ENCODE data around the gene CAVIN4. TPM values are rescaled to one million over a fixed set of nuclear protein-coding genes. Genes with fewer than 3 reads are reported as not detected.

Gene CAVIN4
- total RNA-seq, 2 donors from 2014 or later, result 0.18 to 0.22 TPM

GRCh38 chr9:100586093-100586492 is 8.2 kb downstream of the CAVIN4 start:
- ATAC-seq (no peak), DNase-seq (no peak)
- intact Hi-C loops (cut with DNase I, micrococcal nuclease), result no loop called here

- ATAC-seq, result no peak
- no peak for DNase-seq
- intact Hi-C loops (cut with DNase I, micrococcal nuclease), result no loop called here
These were observed 9.5 kb downstream of the CAVIN4 start for GRCh38 chr9:100587375-100587774.

- DNase-seq, result no peak
- intact Hi-C loops (cut with DNase I, micrococcal nuclease), result no loop called here
- ATAC-seq, result no peak
These were observed 11.7 kb downstream of the CAVIN4 start for GRCh38 chr9:100589582-100589981.

GRCh38 chr9:100590481-100590880 is 12.6 kb downstream of the CAVIN4 start:
- ATAC-seq, result no peak
- intact Hi-C loops (cut with DNase I, micrococcal nuclease), result no loop called here
- no peak for DNase-seq

DNA sequence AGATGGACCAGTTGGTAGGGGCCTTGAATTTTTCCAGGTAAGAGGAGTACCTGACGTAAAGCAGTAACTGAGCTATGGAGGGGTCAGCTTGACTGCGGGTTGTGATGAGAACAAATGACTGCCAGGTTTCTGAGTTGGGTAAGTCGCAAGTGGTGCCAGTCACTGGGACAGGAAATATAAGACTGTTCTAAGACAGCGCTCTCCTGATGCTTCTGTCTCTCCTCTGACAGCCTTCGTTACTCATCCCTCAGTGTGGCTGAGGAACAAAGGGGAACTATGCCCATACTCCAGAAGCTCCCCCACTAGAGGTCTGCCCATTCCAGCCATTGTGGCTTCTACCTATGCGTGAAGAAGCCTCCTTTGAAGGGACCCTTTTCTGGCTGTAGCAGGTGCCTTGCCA is 13.3 kb downstream of the CAVIN4 start:
- DNase-seq (no peak), ATAC-seq (no peak)
- intact Hi-C loops (cut with DNase I, micrococcal nuclease), result no loop called here

- intact Hi-C loops (cut with DNase I, micrococcal nuclease), result no loop called here
- ATAC-seq, result no peak
- DNase-seq, result no peak
These were observed 13.9 kb downstream of the CAVIN4 start for GRCh38 chr9:100591639-100592412.

- no peak for DNase-seq
- peak; percentile 50 for ATAC-seq
- intact Hi-C loops (cut with DNase I, micrococcal nuclease), result no loop called here
These were observed 17.7 kb downstream of the CAVIN4 start for GRCh38 chr9:100595391-100596199.

GRCh38 chr9:100597236-100597635 is 19.4 kb downstream of the CAVIN4 start:
- no peak for ATAC-seq

GRCh38 chr9:100598641-100599145 is 20.8 kb downstream of the CAVIN4 start:
- intact Hi-C loops (cut with DNase I, micrococcal nuclease), result no loop called here
- ATAC-seq (peak; percentile 91), DNase-seq (peak; percentile 87 to 91)

More at GRCh38 chr9:100597236-100597635, 19.4 kb downstream of the CAVIN4 start:
- no peak for DNase-seq
- intact Hi-C loops (cut with DNase I, micrococcal nuclease), result no loop called here

GRCh38 chr9:100600521-100601079 is 22.7 kb downstream of the CAVIN4 start:
- DNase-seq (no peak), ATAC-seq (no peak)
- intact Hi-C loops (cut with DNase I, micrococcal nuclease), result loop anchor here in 1 of 2 donors (10.0 kb wide), 1 partner anchor 714 kb away; no protein-coding TSS in a partner anchor

DNA sequence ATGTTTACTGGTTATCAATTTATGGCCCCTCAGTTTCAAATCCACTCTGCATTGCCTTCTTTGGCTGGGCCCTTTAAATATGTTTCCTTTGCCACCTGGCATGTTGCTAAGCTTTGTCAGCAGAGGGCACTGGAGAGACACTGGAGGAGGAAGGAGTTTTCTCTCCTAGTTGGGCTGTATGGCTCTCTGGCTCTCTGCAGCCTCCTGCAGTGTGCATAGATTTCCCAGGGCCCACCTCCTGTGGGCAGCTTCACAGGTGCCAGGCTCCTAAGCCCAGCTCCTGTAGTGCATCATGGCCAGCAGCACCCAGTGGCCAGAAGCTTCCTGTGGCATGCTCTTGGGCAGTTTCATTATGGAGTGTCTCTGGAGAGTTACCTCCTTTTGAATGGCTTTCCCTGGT is 23.3 kb downstream of the CAVIN4 start:
- DNase-seq, result peak; percentile 36 to 48
- peak; percentile 60 for ATAC-seq
- intact Hi-C loops (cut with DNase I, micrococcal nuclease), result loop anchor here in 1 of 2 donors (10.0 kb wide), 1 partner anchor 714 kb away; no protein-coding TSS in a partner anchor

GRCh38 chr9:100602342-100602801 is 24.5 kb downstream of the CAVIN4 start:
- intact Hi-C loops (cut with DNase I, micrococcal nuclease), result loop anchor here in 1 of 2 donors (10.0 kb wide), 1 partner anchor 712 kb away; no protein-coding TSS in a partner anchor
- ATAC-seq (peak; percentile 34), DNase-seq (no peak)

DNA sequence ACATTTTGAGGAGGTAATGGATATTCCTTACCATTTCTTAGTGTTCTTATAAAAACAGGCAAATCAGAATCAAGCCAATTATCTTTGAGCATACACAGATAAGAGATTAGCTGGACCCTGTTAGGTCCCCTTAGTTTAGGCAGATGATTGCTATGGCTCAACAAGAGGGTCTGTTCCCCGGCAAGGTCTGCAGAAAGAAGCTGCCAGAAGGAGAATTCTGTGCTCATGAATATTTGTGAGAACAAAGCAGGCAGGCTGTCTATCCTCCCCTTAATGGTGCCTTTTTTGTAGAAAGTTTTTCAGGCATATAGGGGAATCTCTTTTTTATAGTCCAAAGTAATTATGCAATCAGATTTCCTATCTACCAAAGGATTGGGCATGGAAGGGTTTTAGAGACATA is 27.5 kb downstream of the CAVIN4 start:
- DNase-seq (no peak), ATAC-seq (no peak)
- intact Hi-C loops (cut with DNase I, micrococcal nuclease), result loop anchor here in 1 of 2 donors (10.0 kb wide), 1 partner anchor 709 kb away; no protein-coding TSS in a partner anchor

DNA sequence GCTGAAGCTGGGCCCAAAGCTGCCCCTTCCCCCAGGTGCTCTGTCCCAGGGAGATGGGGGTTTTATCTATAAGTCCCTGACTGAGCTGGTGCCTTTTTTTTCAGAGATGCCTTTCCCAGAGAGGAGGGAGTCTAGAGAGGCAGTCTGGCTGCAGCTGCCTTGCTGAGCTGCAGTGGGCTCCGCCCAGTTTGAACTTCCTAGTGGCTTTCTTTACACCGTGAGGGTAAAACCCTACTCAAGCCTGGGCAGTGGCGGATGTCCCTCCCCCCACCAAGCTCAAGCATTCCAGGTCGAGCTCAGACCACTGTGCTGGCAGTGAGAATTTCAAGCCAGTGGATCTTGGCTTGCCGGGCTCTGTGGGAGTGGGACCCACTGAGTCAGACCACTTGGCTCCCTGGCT is 41.3 kb downstream of the CAVIN4 start:
- no peak for DNase-seq
- no peak for ATAC-seq
- intact Hi-C loops (cut with DNase I, micrococcal nuclease), result no loop called here

GRCh38 chr9:100619665-100620064 is 41.8 kb downstream of the CAVIN4 start:
- intact Hi-C loops (cut with DNase I, micrococcal nuclease), result no loop called here
- no peak for ATAC-seq

DNA sequence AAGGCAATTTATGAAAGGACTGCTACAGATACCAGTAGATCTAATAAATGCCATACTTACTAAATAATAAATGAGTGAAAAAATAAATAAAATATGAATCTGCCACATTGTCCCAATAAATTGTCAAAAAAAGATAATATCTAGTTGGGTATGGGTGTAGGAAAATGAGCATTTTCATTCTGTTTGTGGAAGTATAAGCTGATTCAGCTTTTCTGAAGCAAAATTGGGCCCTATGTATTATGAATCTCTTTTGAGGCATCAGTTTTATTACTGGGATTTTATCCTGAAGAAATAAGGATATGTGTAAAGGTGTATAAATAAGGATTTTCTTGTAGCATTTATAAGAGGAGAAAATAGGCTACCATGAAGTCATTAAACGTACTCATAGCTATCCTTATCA is 46.1 kb downstream of the CAVIN4 start:
- DNase-seq (no peak), ATAC-seq (no peak)
- intact Hi-C loops (cut with DNase I, micrococcal nuclease), result no loop called here

More at GRCh38 chr9:100619665-100620064, 41.8 kb downstream of the CAVIN4 start:
- no peak for DNase-seq

- DNase-seq (no peak), ATAC-seq (no peak)
- intact Hi-C loops (cut with DNase I, micrococcal nuclease), result no loop called here
These were observed 49.1 kb downstream of the CAVIN4 start for GRCh38 chr9:100626949-100627348.

DNA sequence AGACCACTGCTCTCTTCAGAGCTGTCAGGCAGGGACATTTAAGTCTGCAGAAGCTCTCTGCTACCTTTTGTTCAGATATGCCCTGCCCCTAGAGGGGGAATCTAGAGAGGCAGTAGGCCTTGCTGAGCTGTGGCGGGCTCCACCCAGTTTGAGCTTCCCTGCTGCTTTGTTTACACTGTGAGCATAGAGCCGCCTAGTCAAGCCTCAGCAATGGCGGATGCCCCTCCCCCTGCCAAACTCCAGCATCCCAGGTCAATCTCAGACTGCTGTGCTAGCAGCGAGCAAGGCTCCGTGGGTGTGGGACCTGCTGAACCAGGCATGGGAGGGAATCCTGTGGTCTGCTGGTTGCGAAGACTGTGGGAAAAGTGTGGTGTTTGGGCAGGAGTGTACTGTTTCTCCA is 59.9 kb downstream of the CAVIN4 start:
- intact Hi-C loops (cut with DNase I, micrococcal nuclease), result no loop called here
- DNase-seq (no peak), ATAC-seq (no peak)
